Lower leg skin (tissue), 4 donors: ENCODE results near the gene TOGARAM2. TPM values are rescaled to one million over a fixed set of nuclear protein-coding genes. Genes with fewer than 3 reads are reported as not detected.

ENCODE experiments used
- DNase-seq, 2 donors: peaks; one replicate each; pipeline ENCODE4 v3.0.0-alpha.2; 2019; ENCODE audit warnings: low spot score in 2 of 2
- H3K4me3 ChIP-seq: fragments of 200-600 bp; sonication (generic); 2 replicates; pipeline ENCODE4 v1.5.1; 2017; ENCODE audit warnings: mild to moderate bottlenecking, low read depth; ENCODE audit not compliant: poor library complexity, severe bottlenecking
- CTCF ChIP-seq, 3 donors: fragments of 450-650 bp; IDR thresholded peaks; one replicate each; pipeline ENCODE4 v1.5.1; 2016; ENCODE audit warnings: antibody characterized with exemption in 3 of 3, mild to moderate bottlenecking in 3 of 3, moderate library complexity in 2 of 3
- POLR2A ChIP-seq, 2 donors: fragments of 450-650 bp; IDR thresholded peaks; one replicate each; pipeline ENCODE4 v1.6.1; 2016 to 2017; ENCODE audit warnings: antibody characterized with exemption in 2 of 2, mild to moderate bottlenecking in 1 of 2, moderate library complexity in 1 of 2
- WGBS, 2 donors: methylation state at CpG; one replicate each; pipeline ENCODE4 v1.1.5; 2018; 5-methylcytosine and 5-hydroxymethylcytosine counted together
- intact Hi-C: fragments of 100-400 bp; cut with DNase I; formaldehyde crosslinking; loops from one replicate; pipeline ENCODE4 v1.15.0; 2023; ENCODE audit warnings: low total_unique reads
- total RNA-seq, 4 donors: library from RNA; depleted of rRNA; stranded (reverse); fragments of >200 nt; gene quantifications; one replicate each; pipeline ENCODE4 v1.1.0, GENCODE V29; 2016

Gene TOGARAM2
- total RNA-seq, 4 donors from 2014 or later, result 0.17 to 5.1 (median 1.7) TPM

GRCh38 chr2:28982381-28982950, 1.4 kb downstream of the TOGARAM2 start:
- 65 to 67% methylated on average over 8 of the region's 8 CpGs for WGBS, 2 donors
- no peak for TF ChIP-seq POLR2A (IDR thresholded peaks at IDR 0.05)
- TF ChIP-seq CTCF (IDR thresholded peaks at IDR 0.05), result no peak
- intact Hi-C loops, result no loop called here
- no peak overlapping the region for H3K4me3 ChIP-seq
- DNase-seq, result no peak

DNA sequence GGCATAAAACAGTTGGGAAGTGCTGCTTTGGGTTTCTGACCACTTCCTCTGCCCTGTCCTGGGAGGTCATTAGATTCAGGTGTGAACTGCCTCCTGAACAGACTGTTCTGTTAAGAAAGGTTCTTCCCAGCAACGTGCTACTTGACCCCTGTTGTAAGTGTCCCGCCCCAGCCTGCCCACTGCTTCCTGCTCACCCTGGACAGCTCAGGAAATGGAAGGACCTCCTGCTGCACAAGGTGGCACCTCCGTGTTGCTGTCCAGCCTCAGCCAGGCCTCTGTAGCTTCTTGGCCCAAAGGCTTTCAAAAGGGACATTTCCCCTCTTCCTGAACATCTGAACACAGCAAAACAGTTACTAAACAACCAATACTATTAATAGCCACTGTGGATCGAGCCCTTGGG, 5.3 kb downstream of the TOGARAM2 start:
- H3K4me3 ChIP-seq, result no peak overlapping the region
- TF ChIP-seq POLR2A (IDR thresholded peaks at IDR 0.05), result no peak
- TF ChIP-seq CTCF (IDR thresholded peaks at IDR 0.05), result no peak
- WGBS, 2 donors, result 52 to 54% methylated on average over 4 of the region's 4 CpGs
- intact Hi-C loops, result no loop called here
- no peak for DNase-seq

DNA sequence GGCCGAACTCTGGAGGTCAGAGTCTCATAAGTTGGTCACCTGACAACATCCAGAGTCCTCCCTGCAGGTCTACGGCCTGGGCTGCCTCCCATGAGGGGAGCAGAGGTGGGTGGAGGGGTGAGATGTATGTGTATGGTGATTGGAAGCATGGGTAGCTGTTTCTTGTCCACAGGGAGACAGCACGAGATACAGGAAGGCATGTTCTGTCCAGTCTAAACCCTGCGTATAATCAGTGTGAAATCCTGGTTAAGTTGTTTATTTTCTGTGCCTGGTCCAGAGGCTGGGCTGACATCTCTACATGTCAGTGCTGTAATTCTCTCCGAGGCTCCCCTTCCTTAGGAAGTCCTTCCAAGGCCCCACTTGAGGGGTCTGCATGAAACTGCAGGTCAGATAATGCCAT, 8.9 kb downstream of the TOGARAM2 start:
- DNase-seq, result no peak
- no peak overlapping the region for H3K4me3 ChIP-seq
- WGBS, 2 donors, result 87 to 95% methylated on average over 5 of the region's 5 CpGs
- no peak for TF ChIP-seq CTCF (IDR thresholded peaks at IDR 0.05)
- no peak for TF ChIP-seq POLR2A (IDR thresholded peaks at IDR 0.05)
- intact Hi-C loops, result no loop called here

- TF ChIP-seq POLR2A (IDR thresholded peaks at IDR 0.05), result no peak
- TF ChIP-seq CTCF (IDR thresholded peaks at IDR 0.05), result no peak
- 87 to 89% methylated on average over 16 of the region's 16 CpGs for WGBS, 2 donors
- no peak for DNase-seq
- H3K4me3 ChIP-seq, result no peak overlapping the region
- intact Hi-C loops, result no loop called here
Observed at GRCh38 chr2:28990445-28990844, 9.3 kb downstream of the TOGARAM2 start.

DNA sequence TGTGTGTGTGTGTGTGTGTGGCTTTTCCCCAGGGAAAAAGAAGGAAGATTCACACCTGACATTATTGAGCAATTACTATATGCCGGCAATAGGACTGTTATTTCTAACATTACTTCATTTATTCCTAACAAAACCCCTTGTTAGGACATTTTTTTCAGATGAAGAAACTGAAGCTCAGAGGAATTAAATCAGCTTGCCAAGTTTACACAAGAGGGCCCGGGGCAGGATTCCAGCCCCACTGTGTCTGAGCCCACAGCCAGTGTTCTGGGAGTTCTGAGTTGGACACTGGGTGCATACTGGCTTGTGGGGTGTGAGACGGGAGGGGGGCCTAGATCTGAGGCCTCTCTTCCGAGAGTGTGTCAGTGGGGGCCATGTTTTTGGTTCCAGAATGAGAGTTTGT, 9.9 kb downstream of the TOGARAM2 start:
- intact Hi-C loops, result no loop called here
- 41 to 49% methylated on average over 4 of the region's 4 CpGs for WGBS, 2 donors
- DNase-seq, result no peak

More for the DNA sequence above, 9.9 kb downstream of the TOGARAM2 start:
- TF ChIP-seq POLR2A (IDR thresholded peaks at IDR 0.05) (no peak), CTCF (IDR thresholded peaks at IDR 0.05) (no peak)
- no peak overlapping the region for H3K4me3 ChIP-seq
